GM12878 (cell line): ENCODE measurements around the gene A2ML1. TPM values are rescaled to one million over a fixed set of nuclear protein-coding genes. Genes with fewer than 3 reads are reported as not detected.

Experiments used
- ATAC-seq: fragments of 200-7000 bp; cut with Tn5 transposase; 3 replicates; pipeline ENCODE4 v1.9.1; 2020; ENCODE audit warnings: mild to moderate bottlenecking, moderate library complexity
- BruUV-seq: library from RNA; stranded (reverse); fragments of 400-500 nt; replicated peaks from 2 replicates; lab custom pipeline; 2021; lab: Mats Ljungman, UMichigan
- CTCF ChIA-PET: fragments of 300-600 bp; sonication (Branson Sonifier 250); formaldehyde crosslinking; extraction: SDS; loops from one replicate; lab custom pipeline; 2021; ENCODE audit warnings: inconsistent platforms; lab: Yijun Ruan, JAX
- POLR2A ChIA-PET: fragments of 350-600 bp; formaldehyde crosslinking; extraction: SDS; loops from one replicate; lab custom pipeline; 2021; ENCODE audit warnings: inconsistent platforms; lab: Charles Lee
- RAD21 ChIA-PET: fragments of 300-600 bp; sonication (Branson Sonifier 250); formaldehyde crosslinking; loops from one replicate; lab custom pipeline; 2023; ENCODE audit warnings: antibody characterized with exemption; ENCODE audit not compliant: unreplicated experiment; lab: Charles Lee
- SMC1A ChIA-PET: fragments of 300-600 bp; sonication (Branson Sonifier 250); formaldehyde crosslinking; loops from one replicate; lab custom pipeline; 2023; ENCODE audit not compliant: unreplicated experiment, uncharacterized antibody; lab: Charles Lee
- DNase-seq: peaks from one replicate; pipeline ENCODE4 v3.0.0-alpha.2; 2011; ENCODE audit warnings: low read depth, low spot score
- FAIRE-seq: peaks from 3 replicates; lab custom pipeline; 2011; peaks lifted over from hg19 to GRCh38; lab: Jason Lieb, UNC
- H2AFZ ChIP-seq: 2 replicates; pipeline ENCODE4 v1.6.0; 2011; ENCODE audit warnings: low read depth, low read length, control low read depth; ENCODE audit not compliant: control insufficient read depth
- H3K27ac ChIP-seq: 2 replicates; pipeline ENCODE4 v1.5.1; 2011; ENCODE audit warnings: control low read depth; ENCODE audit not compliant: control insufficient read depth, insufficient read depth
- H3K27me3 ChIP-seq, 2 experiments: replicated peaks in 1 of 2; 2 replicates each; pipeline versions ENCODE4 v1.6.0 to v1.6.1; 2011; ENCODE audit warnings: low read length in 1 of 2; ENCODE audit not compliant: control insufficient read depth in 2 of 2, insufficient read depth in 2 of 2
- H3K36me3 ChIP-seq, 2 experiments: 2 replicates each; pipeline ENCODE4 v1.5.1; 2011; ENCODE audit warnings: low read length in 1 of 2; ENCODE audit not compliant: control insufficient read depth in 2 of 2, insufficient read depth in 2 of 2
- H3K4me1 ChIP-seq: 2 replicates; pipeline ENCODE4 v1.6.1; 2011; ENCODE audit warnings: mild to moderate bottlenecking, low read length, moderate library complexity, mixed read lengths; ENCODE audit not compliant: control insufficient read depth, insufficient read depth
- H3K4me2 ChIP-seq: 2 replicates; pipeline ENCODE4 v1.6.0; 2011; ENCODE audit warnings: control low read depth; ENCODE audit not compliant: control insufficient read depth, insufficient read depth
- H3K4me3 ChIP-seq: fragments of 200-600 bp; sonication (generic); 2 replicates; pipeline ENCODE4 v1.5.1; 2016
- H3K79me2 ChIP-seq: 2 replicates; pipeline ENCODE4 v1.6.0; 2011; ENCODE audit warnings: low read length; ENCODE audit not compliant: control insufficient read depth, insufficient read depth
- H3K9ac ChIP-seq: 2 replicates; pipeline ENCODE4 v1.8.0; 2011; ENCODE audit warnings: low read length, control low read depth, mixed read lengths; ENCODE audit not compliant: control insufficient read depth, insufficient read depth
- H3K9me3 ChIP-seq: replicated peaks from 3 replicates; pipeline ENCODE4 v1.5.1; 2011; ENCODE audit warnings: mild to moderate bottlenecking, low read length; ENCODE audit not compliant: control insufficient read depth, insufficient read depth
- H4K20me1 ChIP-seq: 2 replicates; pipeline ENCODE4 v1.6.0; 2011; ENCODE audit not compliant: control insufficient read depth, insufficient read depth
- BCLAF1 ChIP-seq: fragments of 450-650 bp; IDR thresholded peaks from 2 replicates; pipeline ENCODE4 v1.6.1; 2017; ENCODE audit warnings: antibody characterized with exemption, mild to moderate bottlenecking, moderate library complexity
- GABPA ChIP-seq: IDR thresholded peaks from 2 replicates; pipeline ENCODE4 v1.6.1; 2014; ENCODE audit warnings: antibody characterized with exemption, low read depth, mild to moderate bottlenecking, inconsistent platforms
- HCFC1 ChIP-seq: fragments of 150-350 bp; IDR thresholded peaks from 2 replicates; pipeline ENCODE4 v1.6.1; 2014; ENCODE audit warnings: low read length
- IRF5 ChIP-seq: fragments of 450-650 bp; IDR thresholded peaks from 2 replicates; pipeline ENCODE4 v1.6.1; 2017; ENCODE audit warnings: borderline replicate concordance
- KLF5 ChIP-seq: fragments of 450-650 bp; IDR thresholded peaks from 2 replicates; pipeline ENCODE4 v1.6.1; 2014; ENCODE audit warnings: mild to moderate bottlenecking; ENCODE audit not compliant: partially characterized antibody
- NBN ChIP-seq: fragments of 450-650 bp; IDR thresholded peaks from 2 replicates; pipeline ENCODE4 v1.6.1; 2016
- RCOR1 ChIP-seq: conservative IDR thresholded peaks from 2 replicates; pipeline ENCODE4 v1.6.1; 2012; ENCODE audit warnings: low read depth, low read length, improper control_type of control experiment
- SIN3A ChIP-seq: IDR thresholded peaks from 2 replicates; pipeline ENCODE4 v1.6.1; 2012; ENCODE audit warnings: low read depth, low read length, improper control_type of control experiment
- SREBF2 ChIP-seq: IDR thresholded peaks from 2 replicates; pipeline ENCODE4 v1.6.1; 2012; ENCODE audit warnings: mild to moderate bottlenecking, low read length
- WGBS: methylation state at CpG from one replicate; pipeline ENCODE4 v1.1.6; 2016; ENCODE audit warnings: low lambda C conversion rate; ENCODE audit not compliant: insufficient replicate concordance, insufficient coverage; ENCODE audit errors: missing lambda C conversion rate; 5-methylcytosine and 5-hydroxymethylcytosine counted together
- in situ Hi-C: fragments of 300-500 bp; cut with MboI; formaldehyde crosslinking; loops from 9 replicates; pipeline ENCODE4 v1.14.3; 2018; ENCODE audit warnings: mixed read lengths
- intact Hi-C: fragments of 100-400 bp; cut with micrococcal nuclease; formaldehyde crosslinking; loops from one replicate; pipeline ENCODE4 v1.14.2; 2022; ENCODE audit not compliant: unreplicated experiment
- polyA plus RNA-seq, 11 experiments: library from polyadenylated mRNA; depleted of rRNA in 4 of 11; unstranded in 6 of 11; stranded (reverse) in 5 of 11; fragments of >200 nt; fragmentation: Nextera tagmentation in 4 of 11; fragmentation: Illumina TruSeq in 1 of 11; extraction: Ambion mirVana in 4 of 11; extraction: Trizol in 1 of 11; gene quantifications; 1 replicate in 1 of 11; 2 replicates in 10 of 11; pipeline versions ENCODE4 v1.2.1 to v1.2.3, GENCODE V29; 2011 to 2016; ENCODE audit warnings: inconsistent platforms in 2 of 11, missing spikeins in 2 of 11, low read depth in 1 of 11
- total RNA-seq, 4 experiments: library from RNA; depleted of rRNA in 3 of 4; stranded (reverse); fragments of >200 nt in 3 of 4; fragmentation: Illumina TruSeq in 1 of 4; extraction: Trizol in 1 of 4; gene quantifications; 2 replicates each; pipeline versions ENCODE4 v1.2.1 to v1.2.3, GENCODE V29; 2013 to 2021

A2ML1 gene
- total and polyA plus RNA-seq, 10 of the 15 experiments (the other 5 are each of a cell fraction or from before 2014, with no cell fraction given): not detected

GRCh38 chr12:8846305-8846704, 23.9 kb downstream of the A2ML1 start:
- ChIA-PET POLR2A (no interaction called here), RAD21 (no interaction called here)
- FAIRE-seq (no peak), ATAC-seq (no peak)
- no peak overlapping the region for H3K4me3 ChIP-seq
- no peaks in the 10 kb centered on the region for H3K36me3 ChIP-seq
- H4K20me1 ChIP-seq: no peaks in the 10 kb centered on the region
- no peaks in the 10 kb centered on the region for H3K79me2 ChIP-seq
- H3K9ac ChIP-seq: no peak overlapping the region
- no peak overlapping the region for H2AFZ ChIP-seq
- BruUV-seq: no TSS peak
- TF ChIP-seq SIN3A: no peak
- no peak for TF ChIP-seq NBN
- no peak for TF ChIP-seq RCOR1
- no peak for TF ChIP-seq GABPA
- TF ChIP-seq KLF5: no peak
- no peak for TF ChIP-seq BCLAF1
- TF ChIP-seq IRF5: no peak
- TF ChIP-seq HCFC1: no peak
- no peak for TF ChIP-seq SREBF2
- TF ChIP-seq, all 136 proteins: peak for 0
- DNase-seq: no peak
- Histone ChIP-seq H3K27me3 (no peaks in the 10 kb centered on the region), H3K4me2 (no peak overlapping the region), H3K27ac (no peak overlapping the region), H3K9me3 (no peaks in the 10 kb centered on the region), H3K4me1 (no peaks in the 10 kb centered on the region)
- WGBS: 2% methylated on average over 3 of the region's 3 CpGs
- ChIA-PET CTCF (no interaction called here), SMC1A (interaction anchor here (0.6 kb wide), 1 partner anchor 376 kb away, joined by 4 read pairs; no protein-coding TSS in a partner anchor)
- intact Hi-C loops: no loop called here
- in situ Hi-C loops: no loop called here
